Measurements from ENCODE around the gene ARMC7.

DNA sequence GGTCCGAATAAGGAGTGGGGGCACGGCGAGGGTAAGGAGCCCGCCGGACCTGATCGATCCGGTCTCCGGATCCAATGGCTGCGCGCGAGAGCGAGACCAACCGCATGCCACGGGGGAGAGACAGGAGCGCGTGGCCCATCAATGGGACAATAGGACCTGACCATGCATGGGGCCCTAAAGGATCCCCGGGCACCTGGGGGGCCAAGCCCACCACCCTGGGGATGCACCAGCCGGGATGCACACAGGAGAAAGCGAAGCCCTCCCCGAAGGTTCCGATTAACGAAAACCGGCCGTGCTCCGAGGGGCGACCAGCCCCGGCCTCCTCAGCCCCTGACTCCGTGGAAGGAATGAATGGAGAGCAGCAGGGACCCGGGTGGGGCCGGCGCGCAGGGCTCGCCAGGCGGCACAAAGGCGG lies 44.0 kb downstream of the ARMC7 start:
- TF ChIP-seq EZH2 (IDR thresholded peaks at IDR 0.05) (no peak), POLR2AphosphoS5 (IDR thresholded peaks at IDR 0.05; ENCODE audit: borderline replicate concordance, low read depth, low read length) (no peak)

Measured in SK-N-MC (cell line).